GM18951 (cell line): Measurements from ENCODE around the gene THRB.

Experiments
- POLR2A ChIP-seq: IDR thresholded peaks from 4 replicates; pipeline ENCODE4 v1.6.1; 2011; ENCODE audit warnings: mild to moderate bottlenecking; ENCODE audit not compliant: insufficient read length, insufficient read depth; ENCODE audit errors: extremely low read depth
- in situ Hi-C: fragments of 300-500 bp; cut with MboI; formaldehyde crosslinking; loops from one replicate; pipeline ENCODE4 v1.12.0; 2022; ENCODE audit warnings: low sequenced_read_pairs, mixed read lengths, inconsistent platforms; ENCODE audit not compliant: unreplicated experiment

The THRB gene

GRCh38 chr3:24155276-24155675, 339.4 kb downstream of the THRB start:
- no peak for TF ChIP-seq POLR2A
- in situ Hi-C loops: no loop called here

- in situ Hi-C loops: no loop called here
- no peak for TF ChIP-seq POLR2A
Observed at GRCh38 chr3:24154781-24155180, 339.9 kb downstream of the THRB start.

- no peak for TF ChIP-seq POLR2A
- in situ Hi-C loops: no loop called here
Observed at GRCh38 chr3:24154013-24154695, 340.5 kb downstream of the THRB start.

DNA sequence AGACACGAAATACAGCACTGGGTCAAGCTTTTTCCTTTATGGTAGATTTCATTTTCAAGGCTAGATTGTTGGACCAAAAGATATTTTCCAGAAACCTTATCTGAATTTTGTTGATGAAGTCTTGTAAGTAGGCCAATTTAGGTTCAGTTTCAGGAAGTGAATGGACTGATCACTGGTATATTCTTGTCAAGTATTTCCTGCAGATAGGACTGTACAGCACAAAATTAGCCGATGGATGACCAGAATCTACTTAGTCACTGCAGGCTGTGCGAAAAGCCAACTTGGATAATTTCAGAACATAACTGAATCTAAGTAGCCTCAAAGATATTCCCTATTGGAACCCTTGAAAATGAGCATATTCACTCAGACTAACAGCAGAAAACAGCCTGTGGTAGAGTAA, 343.1 kb downstream of the THRB start:
- TF ChIP-seq POLR2A: no peak
- in situ Hi-C loops: no loop called here

GRCh38 chr3:24149032-24149431, 345.6 kb downstream of the THRB start:
- TF ChIP-seq POLR2A: no peak
- in situ Hi-C loops: no loop called here

GRCh38 chr3:24145981-24146822, 348.4 kb downstream of the THRB start:
- no peak for TF ChIP-seq POLR2A
- in situ Hi-C loops: no loop called here

DNA sequence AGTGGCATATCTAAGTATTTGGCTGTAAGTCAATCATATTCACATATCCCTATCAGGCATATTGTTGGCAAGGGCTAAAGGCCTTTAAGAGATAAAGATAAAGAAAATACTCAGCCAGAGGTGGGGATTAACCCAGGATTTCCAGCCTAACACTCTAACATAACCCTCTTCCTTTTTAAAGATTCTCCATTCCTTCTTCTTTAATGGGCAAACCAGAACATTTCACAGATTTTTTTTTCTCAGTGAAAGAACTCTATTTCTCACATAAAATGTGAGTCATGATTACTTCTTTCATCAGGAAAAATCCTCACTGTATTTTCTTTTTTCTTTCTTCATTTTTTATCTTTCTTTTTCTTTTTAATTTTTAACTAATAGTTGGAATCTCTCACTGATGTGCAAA, 349.2 kb downstream of the THRB start:
- TF ChIP-seq POLR2A: no peak
- in situ Hi-C loops: no loop called here

- no peak for TF ChIP-seq POLR2A
- in situ Hi-C loops: no loop called here
Observed at GRCh38 chr3:24142127-24142526, 352.5 kb downstream of the THRB start.

- TF ChIP-seq POLR2A: no peak
- in situ Hi-C loops: no loop called here
Observed at GRCh38 chr3:24141548-24141947, 353.1 kb downstream of the THRB start.

DNA sequence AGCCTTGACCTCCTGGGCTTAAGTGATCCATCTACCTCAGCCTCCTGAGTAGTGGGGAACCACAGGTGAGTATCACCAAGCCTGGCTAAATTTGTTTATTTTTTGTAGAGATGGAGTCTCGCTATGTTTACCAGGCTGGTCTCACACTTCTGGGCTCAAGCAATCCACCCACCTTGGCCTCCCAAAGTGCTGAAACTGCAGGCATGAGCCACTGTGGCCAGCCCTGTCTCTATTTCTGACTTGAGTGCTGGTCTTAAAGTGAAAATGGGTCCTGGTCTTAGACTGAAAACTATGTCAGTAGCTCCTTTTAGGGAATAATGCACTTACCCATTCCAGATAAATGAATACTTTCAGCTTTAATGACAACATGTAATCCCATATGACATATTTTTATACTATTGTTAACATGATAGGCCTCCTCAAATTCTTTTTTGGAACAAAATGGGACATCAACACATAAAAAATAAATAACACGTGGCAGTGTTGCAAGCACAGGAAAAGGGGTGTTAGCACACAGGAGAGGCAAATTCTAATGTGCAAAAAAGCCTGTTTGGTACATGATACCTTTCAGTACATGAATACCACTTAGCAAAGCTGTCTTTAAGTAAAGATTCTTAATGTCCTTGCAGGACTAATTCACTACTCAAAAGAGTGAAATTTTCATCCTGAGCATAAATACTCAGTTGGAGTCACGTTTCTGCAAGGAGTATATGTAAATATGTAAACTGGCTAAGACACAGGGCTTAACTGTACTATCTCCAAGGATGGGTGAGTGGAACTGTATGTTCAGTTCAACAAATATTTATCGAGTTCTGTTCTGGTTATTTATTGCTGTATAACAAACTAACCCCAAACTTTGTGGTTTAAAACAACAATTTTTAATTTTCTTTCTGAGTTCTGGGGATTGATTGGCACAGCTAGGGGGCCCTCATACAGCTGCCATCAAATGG, 354.9 kb downstream of the THRB start:
- in situ Hi-C loops: no loop called here
- no peak for TF ChIP-seq POLR2A

- in situ Hi-C loops: no loop called here
- no peak for TF ChIP-seq POLR2A
Observed at GRCh38 chr3:24138876-24139256, 355.8 kb downstream of the THRB start.

DNA sequence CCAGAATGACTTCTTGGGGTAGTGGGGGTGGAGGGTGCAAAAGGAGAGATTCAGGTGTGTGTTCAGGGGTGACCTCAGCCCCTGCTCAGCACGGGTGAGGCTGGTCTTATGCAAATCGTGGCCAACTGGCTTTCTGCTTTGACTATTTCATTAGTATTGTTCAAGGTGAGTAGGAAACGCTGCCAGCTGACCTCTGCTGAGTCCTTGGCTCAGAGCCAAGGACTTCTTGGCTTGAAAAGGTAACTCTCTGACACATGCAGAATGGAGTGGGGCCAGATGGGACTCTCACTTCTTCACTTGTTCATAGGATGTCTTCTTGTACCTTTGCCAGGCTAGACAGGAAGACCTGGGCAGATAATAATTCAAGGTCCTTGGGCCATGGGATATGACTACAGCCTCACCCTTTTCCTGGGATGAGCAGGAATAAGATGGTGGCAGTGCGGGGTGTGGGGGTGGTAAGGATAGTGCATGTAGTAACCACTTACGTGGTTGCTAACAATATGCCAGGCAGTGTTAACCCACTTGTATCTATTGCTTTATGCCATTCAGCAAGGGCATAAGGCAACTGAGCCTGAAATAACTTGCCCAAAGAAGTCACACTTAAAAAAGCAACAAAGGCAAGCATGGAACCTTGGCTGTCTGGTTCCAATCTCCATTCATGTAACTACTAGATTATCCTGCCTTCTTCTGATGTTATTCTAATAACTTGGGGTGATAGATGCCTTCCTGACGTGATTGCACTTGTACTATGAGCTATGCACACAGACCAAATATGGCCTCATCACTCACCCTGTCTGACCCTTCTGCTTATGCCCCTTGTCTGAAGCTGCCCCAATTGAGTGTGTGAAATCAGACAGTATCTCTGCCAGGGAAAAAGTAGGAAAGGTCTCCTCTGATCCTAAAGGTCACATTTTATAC, 356.4 kb downstream of the THRB start:
- no peak for TF ChIP-seq POLR2A
- in situ Hi-C loops: no loop called here
